SK-N-SH (cell line): ENCODE measurements around the gene HAPLN2. TPM values are rescaled to one million over a fixed set of nuclear protein-coding genes. Genes with fewer than 3 reads are reported as not detected.

Experiments
- ELF1 ChIP-seq: IDR thresholded peaks from 2 replicates; pipeline ENCODE4 v1.4.0; 2012
- EP300 ChIP-seq, 2 experiments: IDR thresholded peaks; 2 replicates each; pipeline versions ENCODE4 v1.4.0 to v1.6.1; 2012; ENCODE audit warnings: borderline replicate concordance in 1 of 2, low read depth in 1 of 2, low read length in 1 of 2
- FOSL2 ChIP-seq: IDR thresholded peaks from 2 replicates; pipeline ENCODE4 v1.4.0; 2012; ENCODE audit warnings: low read depth, mild to moderate bottlenecking, moderate library complexity, borderline replicate concordance
- IRF3 ChIP-seq: fragments of 150-350 bp; IDR thresholded peaks from 2 replicates; pipeline ENCODE4 v1.6.1; 2016; ENCODE audit warnings: mild to moderate bottlenecking, low read depth, low read length
- NFIC ChIP-seq: IDR thresholded peaks from 2 replicates; pipeline ENCODE4 v1.4.0; 2012; ENCODE audit warnings: borderline replicate concordance
- REST ChIP-seq: IDR thresholded peaks from 2 replicates; pipeline ENCODE4 v1.6.1; 2012; ENCODE audit warnings: mild to moderate bottlenecking, low read depth, low read length, moderate library complexity
- RXRA ChIP-seq: IDR thresholded peaks from 2 replicates; pipeline ENCODE4 v1.4.0; 2012; ENCODE audit warnings: low read depth, mild to moderate bottlenecking, borderline replicate concordance
- TAF1 ChIP-seq: IDR thresholded peaks from 2 replicates; pipeline ENCODE4 v1.6.1; 2012; ENCODE audit warnings: low read depth, mild to moderate bottlenecking, low read length, moderate library complexity, borderline replicate concordance
- USF1 ChIP-seq: IDR thresholded peaks from 2 replicates; pipeline ENCODE4 v1.4.0; 2012; ENCODE audit warnings: low read depth, borderline replicate concordance
- USF2 ChIP-seq: fragments of 150-350 bp; IDR thresholded peaks from 2 replicates; pipeline ENCODE4 v1.6.1; 2017; ENCODE audit warnings: antibody characterized with exemption, low read length, low read depth, borderline replicate concordance
- YY1 ChIP-seq: IDR thresholded peaks from 2 replicates; pipeline ENCODE4 v1.4.0; 2012; ENCODE audit warnings: low read depth, mild to moderate bottlenecking
- ZBTB33 ChIP-seq: IDR thresholded peaks from 2 replicates; pipeline ENCODE4 v1.4.0; 2012; ENCODE audit warnings: low read depth, borderline replicate concordance
- polyA plus RNA-seq, 3 experiments: library from polyadenylated mRNA; depleted of rRNA; stranded (reverse); fragments of >200 nt; gene quantifications; 2 replicates each; pipeline ENCODE4 v1.2.3, GENCODE V29; 2012

HAPLN2 gene
- polyA plus RNA-seq, 1 of the 3 experiments (the other 2 are of a cell fraction): 0.20 TPM

- TF ChIP-seq REST: peak; percentile 17; the same call in 1 of the 2 replicates
- TF ChIP-seq USF1: 0 out of 2 replicates have a peak, but pooled peaks have one; percentile 9
- peak; percentile 94 for TF ChIP-seq TAF1
- TF ChIP-seq YY1: peak; percentile 97
- no peak for TF ChIP-seq EP300 (IDR thresholded peaks at IDR 0.05; ENCODE audit: borderline replicate concordance in 1 of 2, low read depth in 1 of 2, low read length in 1 of 2)
- TF ChIP-seq RXRA: no peak
- TF ChIP-seq NFIC: no peak
- TF ChIP-seq ELF1: peak; percentile 93
- no peak for TF ChIP-seq IRF3
- no peak for TF ChIP-seq USF2
- TF ChIP-seq ZBTB33: peak; percentile 71; the same call in 1 of the 2 replicates
- TF ChIP-seq FOSL2: no peak
Measured at GRCh38 chr1:156601122-156601830, 17.9 kb upstream of the HAPLN2 start, which contains the start of gene GPATCH4 (continued).
